Ishikawa (cell line): ENCODE measurements around the gene SPA17.

Experiments
- CEBPB ChIP-seq: IDR thresholded peaks from 2 replicates; pipeline ENCODE4 v1.6.1; 2012
- FOXM1 ChIP-seq: IDR thresholded peaks from 2 replicates; pipeline ENCODE4 v1.6.1; 2012; ENCODE audit warnings: low read depth, borderline replicate concordance
- MAX ChIP-seq: IDR thresholded peaks from 2 replicates; pipeline ENCODE4 v1.6.1; 2012
- NFIC ChIP-seq: IDR thresholded peaks from 2 replicates; pipeline ENCODE4 v1.6.1; 2012
- RAD21 ChIP-seq: IDR thresholded peaks from 2 replicates; pipeline ENCODE4 v1.6.1; 2012; ENCODE audit warnings: low read depth
- REST ChIP-seq: IDR thresholded peaks from 2 replicates; pipeline ENCODE4 v1.6.1; 2012; ENCODE audit warnings: low read depth, mild to moderate bottlenecking
- TCF12 ChIP-seq: IDR thresholded peaks from 2 replicates; pipeline ENCODE4 v1.6.1; 2012; ENCODE audit warnings: low read depth
- TEAD4 ChIP-seq: IDR thresholded peaks from 2 replicates; pipeline ENCODE4 v1.6.1; 2012
- USF1 ChIP-seq: IDR thresholded peaks from 2 replicates; pipeline ENCODE4 v1.6.1; 2012
- ZBTB7A ChIP-seq: IDR thresholded peaks from 2 replicates; pipeline ENCODE4 v1.6.1; 2012; ENCODE audit warnings: low read depth

- no peak for TF ChIP-seq USF1
- TF ChIP-seq MAX, result no peak
- TF ChIP-seq TEAD4, result no peak
- no peak for TF ChIP-seq REST
- TF ChIP-seq ZBTB7A, result no peak
- TF ChIP-seq NFIC, result no peak
- no peak for TF ChIP-seq FOXM1
- no peak for TF ChIP-seq RAD21
- TF ChIP-seq CEBPB, result no peak
- TF ChIP-seq TCF12, result no peak
These were observed 6.1 kb upstream of the SPA17 start for GRCh38 chr11:124667601-124668000.
